GM21526 (cell line): ENCODE measurements around the gene CSNK1G1.
"Not testable (repeated sequence)": the region's sequence is repeated elsewhere in the genome, so short reads cannot be mapped to it uniquely, and the experiment has no call there.

Source experiments
- ATAC-seq: cut with Tn5 transposase; IDR thresholded peaks from one replicate; pipeline ENCODE4 v1.9.1; 2021; ENCODE audit warnings: moderate library complexity; ENCODE audit not compliant: unreplicated experiment, low FRiP score

CSNK1G1 gene

DNA sequence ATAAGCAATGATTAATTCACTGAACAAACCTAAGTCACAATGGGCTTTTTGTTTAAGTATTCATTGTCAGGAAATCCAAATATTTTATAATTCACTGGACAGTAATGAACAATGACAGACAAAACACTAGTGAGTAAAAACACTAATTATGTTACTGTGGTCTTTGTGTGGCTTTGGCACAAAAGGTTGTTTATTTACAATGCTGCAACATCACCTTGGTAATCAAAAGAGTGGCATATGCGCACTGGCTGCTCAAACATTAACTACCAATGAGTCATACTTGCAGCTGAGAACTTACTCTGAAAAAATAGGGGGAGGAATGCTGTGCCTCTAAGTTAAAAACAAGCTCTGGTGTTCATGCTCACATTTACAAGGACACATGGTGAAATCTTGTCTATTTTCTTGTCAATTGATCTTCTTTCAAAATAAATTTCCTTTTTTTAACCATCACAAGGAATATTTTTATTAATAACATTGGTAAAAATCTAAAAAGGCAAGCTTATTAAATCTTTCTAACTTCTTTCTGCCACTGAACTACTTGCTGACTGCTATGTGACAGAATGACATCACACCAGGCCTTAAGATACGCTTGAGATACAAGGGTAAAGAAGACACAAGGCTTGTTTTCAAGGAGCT, 107.9 kb downstream of the CSNK1G1 start:
- no peak for ATAC-seq

DNA sequence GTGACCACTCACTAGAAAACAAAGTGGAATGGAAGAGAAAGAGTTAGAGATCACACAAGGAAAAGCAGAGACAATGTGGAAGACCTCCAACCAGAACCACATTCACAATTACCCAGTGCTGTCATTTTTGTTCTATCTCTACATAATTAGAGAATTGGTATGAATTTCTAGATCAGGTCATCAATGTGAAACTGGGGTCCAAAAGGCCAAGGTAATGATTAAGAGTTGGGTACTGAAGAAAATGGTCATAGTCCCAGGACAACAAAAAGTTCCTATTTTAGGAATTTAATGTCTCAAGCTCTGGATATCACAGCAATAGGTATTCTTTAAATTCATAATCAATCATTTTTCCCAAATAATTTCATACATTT, 108.5 kb downstream of the CSNK1G1 start:
- ATAC-seq, result no peak

DNA sequence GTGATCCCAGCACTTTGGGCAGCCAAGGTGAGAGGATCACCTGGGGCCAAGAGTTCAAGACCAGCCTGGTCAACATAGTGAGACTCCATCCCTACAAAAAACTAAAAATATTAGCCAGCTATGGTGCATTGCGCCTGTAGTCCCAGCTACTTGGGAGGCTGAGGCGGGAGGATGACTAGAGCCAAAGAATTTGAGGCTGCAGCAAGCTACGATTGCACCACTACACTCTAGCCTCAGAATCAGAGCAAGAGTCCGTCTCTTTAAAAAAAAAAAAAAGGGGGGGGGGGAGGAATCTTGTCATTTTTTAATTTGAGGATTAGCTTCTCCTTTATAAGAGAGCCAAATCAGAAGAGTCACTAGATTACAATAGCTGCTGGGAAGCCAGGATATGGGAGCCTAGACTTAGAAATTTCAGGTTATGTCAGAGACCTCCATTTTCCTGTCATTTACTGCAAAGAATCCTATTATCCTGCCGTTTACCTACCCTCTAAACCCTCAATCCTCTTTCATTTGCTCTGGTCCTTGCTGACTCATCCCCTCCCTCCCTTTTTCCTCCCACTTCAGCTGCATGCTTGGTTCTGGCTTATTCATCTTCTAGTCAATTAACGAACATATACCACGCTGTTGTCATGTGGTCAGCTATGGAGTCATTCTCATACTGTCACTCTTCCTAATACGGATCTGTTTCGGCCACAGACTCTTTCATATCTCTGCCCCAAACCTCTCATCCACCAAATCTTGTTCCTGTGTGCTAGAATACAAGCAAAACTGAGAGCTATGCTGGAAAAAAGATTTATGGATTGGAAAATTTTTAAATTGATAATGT, 109.4 kb downstream of the CSNK1G1 start:
- peak; percentile 88 for ATAC-seq

DNA sequence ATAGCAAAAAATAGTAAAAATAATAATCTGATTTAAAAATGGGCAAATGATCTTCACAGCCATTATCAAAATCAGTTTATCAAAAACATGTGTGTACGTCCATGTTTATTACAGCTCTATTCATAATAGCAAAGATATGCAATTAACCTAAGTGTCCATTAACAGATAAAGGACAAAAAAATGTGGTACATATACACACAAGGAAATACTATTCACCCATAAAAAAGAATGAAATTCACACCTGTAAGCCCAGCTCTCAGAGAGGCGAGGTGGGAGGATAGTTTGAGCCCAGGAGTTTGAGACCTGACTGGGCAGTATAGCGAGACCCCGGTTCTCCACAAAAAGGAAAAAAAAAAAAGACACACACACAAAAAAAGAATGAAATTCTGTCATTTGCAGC, 110.6 kb downstream of the CSNK1G1 start:
- ATAC-seq, result no peak

DNA sequence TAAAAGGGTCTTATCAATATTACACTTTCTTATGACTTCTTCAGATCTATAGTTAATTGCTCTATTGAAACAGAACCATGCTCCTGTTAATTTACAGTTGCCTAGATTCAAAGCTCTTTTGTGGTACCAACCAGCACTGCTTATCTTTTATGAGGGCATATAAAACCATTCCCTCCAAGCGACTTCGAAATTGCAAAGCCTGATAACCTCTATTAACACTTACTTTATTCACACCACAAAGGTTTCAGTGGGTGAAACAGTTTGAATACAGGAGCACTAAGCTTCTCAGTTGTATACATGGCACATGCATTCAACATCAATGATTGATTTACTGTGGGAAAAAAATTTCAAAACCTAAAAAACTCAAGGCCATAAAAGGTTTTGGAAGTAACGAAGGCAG, 118.3 kb downstream of the CSNK1G1 start:
- ATAC-seq, result no peak

DNA sequence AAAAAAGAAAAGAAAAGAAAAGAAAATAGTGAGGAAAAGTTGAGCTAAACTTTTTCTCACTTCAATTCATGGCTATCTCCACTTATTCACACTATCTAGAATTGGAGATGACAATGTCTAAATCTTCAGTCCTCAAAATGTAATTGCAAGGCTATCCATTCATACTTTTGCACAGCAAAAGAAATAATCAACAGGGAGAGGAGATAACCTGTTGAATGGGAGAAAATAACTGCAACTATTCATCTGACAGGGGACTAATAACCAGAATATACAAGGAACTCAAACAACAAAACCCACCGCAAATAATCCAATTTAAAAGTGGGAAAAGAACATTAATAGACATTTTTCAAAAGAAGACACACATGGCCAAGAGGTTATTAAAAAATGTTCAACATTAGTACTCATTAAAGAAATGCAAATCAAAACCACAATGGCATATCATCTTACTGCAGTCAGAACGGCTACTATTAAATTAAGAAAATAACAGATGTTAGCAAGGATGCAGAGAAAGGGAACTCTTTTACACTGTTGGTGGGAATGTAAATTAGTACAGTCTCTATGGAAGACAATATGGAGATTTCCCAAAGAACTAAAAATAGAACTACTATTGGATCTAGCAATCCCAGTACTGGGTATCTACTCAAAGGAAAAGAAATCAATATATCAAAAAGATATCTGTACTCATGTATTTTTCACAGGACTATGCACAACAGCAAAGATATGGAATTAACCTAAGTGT, 119.6 kb downstream of the CSNK1G1 start:
- ATAC-seq, result no peak

DNA sequence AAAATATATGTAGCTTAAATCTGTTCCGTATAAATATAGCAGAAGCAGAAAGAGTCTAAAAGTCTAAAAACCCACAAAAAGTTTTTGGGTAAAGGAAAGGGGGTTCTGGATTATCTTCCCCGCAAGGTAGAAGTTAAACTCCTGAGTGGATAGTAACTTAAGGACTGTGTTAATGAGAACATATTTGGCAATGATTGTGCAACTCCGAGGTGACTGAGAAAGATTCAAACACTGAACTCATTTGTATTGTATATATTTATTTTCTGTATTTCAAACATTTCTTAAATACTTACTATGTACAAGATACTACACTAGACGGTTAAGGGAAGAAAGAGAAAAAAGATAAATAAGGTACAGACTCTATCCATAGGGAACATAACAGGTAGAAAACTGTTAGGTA, 120.4 kb downstream of the CSNK1G1 start:
- ATAC-seq, result no peak

DNA sequence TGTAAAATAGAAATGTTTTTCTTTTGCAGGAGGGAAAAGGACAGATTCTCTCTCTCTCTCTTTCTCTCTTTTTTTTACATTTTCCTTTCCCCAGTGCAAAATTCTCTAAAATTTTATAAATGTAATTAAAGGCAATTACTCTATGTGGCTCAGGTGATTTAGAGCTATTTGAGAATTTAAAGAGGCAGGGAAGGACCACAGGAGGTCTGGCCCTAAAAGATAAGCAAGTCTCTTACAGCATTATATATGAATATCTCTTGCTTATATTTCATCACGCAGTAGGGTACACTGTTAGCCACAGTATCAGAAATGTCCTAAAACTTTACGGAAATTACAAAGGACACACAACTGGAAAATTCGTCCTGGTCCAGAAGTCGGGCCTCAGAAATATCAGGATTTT, 122.7 kb downstream of the CSNK1G1 start:
- ATAC-seq, result no peak

DNA sequence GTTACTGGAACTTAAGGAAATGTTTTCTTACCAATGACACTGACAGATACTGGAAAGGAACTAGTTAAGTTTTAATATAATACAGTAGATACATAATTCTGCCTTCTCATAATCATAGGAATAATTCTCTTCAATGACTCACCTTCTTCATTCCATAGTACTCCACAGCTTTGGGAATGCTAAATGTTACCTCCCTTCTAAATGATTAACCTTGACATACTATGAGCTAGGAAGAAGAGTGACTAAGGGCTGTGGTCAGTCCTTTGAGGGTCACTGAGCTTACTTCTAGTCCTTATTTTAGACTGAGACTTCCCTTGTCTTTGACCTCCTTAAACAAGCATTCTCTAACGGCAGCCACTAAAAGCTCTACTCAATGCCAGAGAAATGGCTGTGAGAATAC, 123.6 kb downstream of the CSNK1G1 start:
- no peak for ATAC-seq

DNA sequence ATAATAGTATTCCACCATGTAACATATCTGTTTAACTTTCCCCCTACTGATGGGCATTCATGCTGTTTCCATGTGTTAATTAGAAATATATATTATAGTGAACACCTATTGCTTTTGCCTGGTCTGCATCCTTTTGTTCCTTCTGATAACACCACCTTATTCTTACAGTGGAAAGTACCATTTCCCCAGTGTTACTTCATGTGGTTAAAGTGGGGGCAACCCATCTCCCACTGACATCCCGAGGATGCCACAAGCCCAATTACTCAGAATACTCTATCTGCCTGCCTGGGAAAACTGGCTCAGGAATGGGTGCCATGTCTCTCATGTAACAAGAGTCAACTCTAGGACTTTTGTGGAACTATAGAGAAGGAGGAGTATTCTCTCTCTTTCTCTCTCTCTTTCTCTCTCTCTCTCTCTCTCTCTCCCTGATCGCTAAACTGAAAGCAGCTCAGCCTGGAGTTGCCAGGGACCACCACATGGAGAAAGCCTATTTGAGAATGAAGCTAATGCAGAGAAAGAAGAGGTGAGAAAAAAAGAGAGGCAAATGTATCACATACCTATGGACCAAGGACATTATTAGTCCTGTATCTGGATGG, 126.7 kb downstream of the CSNK1G1 start:
- ATAC-seq, result no peak

DNA sequence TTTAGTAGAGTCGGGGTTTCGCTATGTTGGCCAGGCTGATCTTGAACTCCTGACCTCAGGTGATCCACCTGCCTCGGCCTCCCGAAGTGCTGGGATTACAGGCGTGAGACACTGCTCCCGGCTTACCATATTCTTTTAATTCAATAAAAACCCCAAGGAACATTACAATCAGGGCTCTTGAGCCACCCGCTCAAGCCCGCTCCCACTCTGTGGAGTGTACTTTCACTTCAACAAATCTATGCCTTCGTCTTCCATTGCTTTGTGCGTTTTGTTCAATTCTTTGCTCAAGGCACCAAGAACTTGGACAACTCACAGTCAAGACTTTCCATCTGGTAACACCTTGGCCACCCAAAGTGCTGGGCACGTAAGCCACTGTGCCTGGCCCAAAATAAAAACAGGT, 130.2 kb downstream of the CSNK1G1 start:
- ATAC-seq, result no peak

DNA sequence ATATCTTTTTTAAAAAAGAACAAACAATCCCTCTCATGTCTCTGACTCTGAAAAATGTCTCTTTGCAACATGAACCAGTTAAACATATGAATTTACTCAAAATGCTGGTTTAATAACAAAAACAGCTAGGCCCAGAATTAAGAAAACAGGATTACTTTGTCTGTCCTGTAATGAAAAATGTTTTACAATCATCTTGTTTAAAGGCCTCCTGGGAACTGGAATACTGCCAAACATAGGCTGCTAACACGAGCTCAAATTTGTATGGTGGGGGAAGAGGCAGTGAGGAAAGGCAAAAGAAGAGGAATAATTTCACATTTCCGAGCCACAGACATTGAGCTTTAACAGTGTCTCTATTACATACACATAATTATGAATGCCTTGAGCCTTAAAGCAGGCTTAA, 131.5 kb downstream of the CSNK1G1 start:
- ATAC-seq, result no peak

DNA sequence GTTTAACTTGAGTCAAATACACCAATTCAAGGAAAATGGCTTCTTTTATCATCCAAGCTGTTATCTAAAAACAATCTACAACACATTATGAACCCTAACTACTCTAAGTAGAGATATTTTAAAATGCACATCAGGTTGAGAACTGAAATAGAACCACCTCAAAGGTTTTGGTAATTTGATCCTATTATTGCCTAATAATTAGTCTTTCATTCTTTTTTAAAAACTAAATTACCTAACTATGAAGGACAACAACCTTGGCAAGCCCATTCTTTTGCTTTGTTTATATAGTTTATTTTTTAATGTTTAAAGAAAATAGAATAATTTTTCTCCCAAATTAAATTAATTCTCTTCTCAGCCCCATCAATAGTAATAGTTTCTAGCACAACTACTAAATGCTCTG, 132.1 kb downstream of the CSNK1G1 start:
- ATAC-seq, result no peak

DNA sequence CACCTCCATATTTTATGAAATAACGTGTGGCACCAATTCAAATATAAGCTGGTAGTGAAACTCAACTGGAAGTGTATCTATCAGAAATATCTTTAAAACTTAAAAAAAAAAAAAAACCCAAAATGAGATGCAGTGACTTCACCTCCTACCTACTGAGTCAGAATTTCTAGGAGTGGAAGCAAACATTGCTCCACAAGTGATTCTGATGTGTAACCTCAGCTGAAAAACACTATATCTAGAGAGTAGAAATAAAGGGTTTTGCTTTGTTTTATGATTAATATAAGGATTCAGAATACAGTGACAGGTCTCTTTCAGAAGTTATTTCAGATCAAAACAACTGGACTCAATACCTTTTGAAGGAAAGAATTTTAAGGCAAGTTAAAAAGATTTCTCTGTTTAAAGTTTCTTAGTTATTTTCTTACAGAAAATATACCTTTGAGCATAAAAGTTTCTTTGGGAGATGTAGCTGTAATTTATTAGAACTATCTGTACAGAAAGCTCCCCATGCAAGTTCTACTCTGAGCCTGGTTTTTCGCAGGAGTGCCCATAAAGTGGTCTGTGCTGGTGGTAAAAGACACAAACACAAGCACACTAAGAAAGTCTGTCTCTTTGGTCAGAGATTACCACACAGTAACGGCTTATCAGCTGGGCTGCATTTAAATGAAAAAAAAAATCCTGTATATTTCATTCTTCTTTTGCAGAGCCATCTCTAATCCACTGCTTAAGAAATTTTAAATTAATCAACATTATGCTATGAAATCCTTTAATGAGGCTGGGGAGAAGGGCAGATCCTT, 133.2 kb downstream of the CSNK1G1 start:
- ATAC-seq, result no peak

DNA sequence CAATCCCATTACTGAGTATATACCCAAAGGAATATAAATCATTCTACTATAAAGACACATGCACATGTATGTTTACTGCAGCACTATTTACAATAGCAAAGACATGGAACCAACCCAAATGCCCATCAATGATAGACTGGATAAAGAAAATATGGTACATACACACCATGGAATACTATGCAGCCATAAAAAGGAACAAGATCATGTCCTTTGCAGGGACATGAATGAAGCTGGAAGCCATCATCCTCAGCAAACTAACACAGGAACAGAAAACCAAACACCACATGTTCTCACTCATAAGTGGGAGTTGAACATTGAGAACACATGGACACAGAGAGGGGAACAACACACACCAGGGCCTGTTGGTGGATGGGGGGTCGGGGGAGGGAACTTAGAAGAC, 134.1 kb downstream of the CSNK1G1 start:
- not testable (repeated sequence) for ATAC-seq

DNA sequence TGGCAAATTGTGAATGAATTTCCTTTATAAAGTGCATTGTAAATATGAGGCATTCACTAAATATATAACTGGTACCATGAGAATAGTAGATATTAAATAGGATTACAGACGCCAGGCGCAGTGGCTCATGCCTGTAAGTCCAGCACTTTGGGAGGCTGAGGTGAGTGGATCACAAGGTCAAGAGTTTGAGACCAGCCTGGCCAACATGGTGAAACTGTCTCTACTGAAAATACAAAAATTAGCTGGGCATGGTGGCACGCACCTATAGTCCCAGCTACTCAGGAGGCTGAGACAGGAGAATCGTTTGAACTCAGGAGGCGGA, 138.6 kb downstream of the CSNK1G1 start:
- ATAC-seq, result not testable (repeated sequence)

DNA sequence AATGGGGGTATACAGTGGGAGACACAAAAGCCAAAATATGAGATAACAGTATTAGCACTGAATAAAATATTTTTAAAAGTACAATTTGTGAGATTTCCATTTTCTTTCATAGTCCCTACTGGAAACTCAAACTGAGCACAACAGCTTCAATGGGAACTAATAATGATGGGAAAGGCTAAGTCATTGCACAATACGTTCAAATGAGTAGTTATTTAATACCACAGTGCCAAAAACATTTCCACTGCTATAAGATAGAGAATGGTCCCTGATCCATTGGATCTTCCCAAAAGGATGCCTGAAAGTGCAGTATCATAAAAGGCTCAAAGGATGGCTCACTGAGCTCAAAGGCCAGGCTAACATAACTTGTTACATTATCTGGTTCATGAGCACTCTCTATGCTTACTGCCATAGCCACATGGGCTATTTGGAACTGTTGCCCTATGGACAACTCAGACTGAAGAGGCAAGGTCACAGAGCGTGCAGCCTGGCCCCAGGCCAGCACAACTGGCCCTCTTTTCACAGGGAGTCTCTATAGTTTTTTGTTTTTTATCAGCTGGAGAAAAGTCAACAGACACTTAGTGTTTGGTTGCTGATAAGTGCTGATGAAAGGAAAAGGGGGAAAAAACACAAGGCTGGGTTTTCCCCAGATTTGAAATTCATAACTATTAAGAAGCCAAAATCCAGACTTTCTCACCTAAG, 139.1 kb downstream of the CSNK1G1 start:
- ATAC-seq, result no peak

DNA sequence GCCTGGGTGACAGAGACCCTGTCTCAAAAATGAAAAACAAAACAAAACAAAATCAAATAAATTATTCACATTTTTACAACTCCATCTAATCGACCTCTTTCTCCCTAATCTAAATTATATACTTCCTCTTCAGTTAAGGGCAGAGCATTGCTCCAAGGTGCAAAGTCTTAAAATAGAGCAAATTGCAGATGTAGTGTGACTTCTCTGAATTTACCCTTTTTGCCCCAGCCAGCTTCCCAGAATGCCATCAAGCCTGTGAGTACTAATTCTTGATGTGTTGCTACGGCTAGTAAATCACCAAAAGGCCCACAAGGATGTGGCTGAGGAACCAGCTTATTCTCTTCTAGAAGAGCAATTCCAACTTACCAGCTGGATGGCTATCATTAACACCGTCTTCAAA, 139.8 kb downstream of the CSNK1G1 start:
- no peak for ATAC-seq

DNA sequence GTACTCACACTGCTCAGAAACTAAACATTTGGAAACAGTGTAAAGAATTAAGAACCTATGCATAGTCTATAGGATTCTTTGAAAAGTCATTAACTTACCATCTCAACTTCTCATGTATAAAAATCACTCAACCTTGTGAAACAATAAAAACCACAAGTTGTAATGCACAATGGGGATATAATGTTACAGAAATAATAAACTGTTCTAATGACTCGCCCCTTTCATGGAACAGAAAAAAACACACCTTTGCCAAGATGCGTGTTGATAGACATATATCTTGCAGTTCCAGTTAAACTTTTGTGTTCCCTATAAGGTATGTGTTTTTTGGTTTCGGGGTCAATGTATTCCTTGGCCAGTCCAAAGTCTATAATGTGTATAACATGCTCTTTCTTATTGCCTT, 142.3 kb downstream of the CSNK1G1 start:
- ATAC-seq, result no peak

DNA sequence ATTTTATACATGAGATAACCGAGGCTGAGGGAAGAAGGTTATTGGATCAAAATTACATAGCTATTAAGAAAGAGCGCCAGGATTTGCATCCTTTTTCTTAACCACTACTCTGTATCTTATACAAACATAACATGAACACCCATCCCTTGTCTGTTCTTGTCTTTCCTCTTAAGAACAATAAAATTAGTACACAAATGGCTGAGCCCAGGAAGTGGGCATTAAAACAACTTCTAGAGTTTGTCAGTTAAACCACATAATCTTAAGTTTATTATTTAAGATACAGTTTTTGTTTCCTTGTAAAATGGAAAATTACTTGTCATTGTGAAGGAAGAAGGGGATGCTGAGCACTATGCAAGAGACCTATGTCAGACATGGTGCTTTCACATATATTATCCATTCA, 144.3 kb downstream of the CSNK1G1 start:
- ATAC-seq, result no peak
